Measurements from ENCODE around the gene ACTN3.

Gene ACTN3

DNA sequence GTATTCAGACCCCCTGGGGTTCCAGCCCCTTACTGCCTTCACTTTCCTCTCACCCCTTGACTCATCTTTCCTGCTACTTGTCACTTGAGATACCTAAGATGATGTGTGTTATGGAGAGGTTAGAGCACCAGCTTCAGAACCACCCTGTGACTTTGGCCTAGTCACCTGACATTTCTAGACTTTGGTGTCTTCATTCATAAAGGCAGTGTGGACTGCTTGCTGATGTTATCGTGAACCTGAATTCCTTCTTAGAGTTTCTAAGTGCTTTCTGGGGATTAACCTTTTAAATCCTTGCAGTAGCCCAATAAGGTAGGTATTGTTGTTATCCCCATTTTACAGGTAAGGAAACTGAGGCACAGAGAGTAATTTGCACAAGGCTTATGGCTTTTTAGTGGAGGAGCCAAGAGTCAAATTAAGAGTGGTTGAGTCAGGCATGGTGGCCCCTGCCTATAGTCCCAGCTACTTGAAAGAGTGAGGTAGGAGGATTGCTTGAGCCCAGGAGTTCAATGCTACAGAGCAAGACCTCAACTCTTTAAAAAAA, 41.4 kb upstream of the ACTN3 start:
- Histone ChIP-seq H3K4me3 (ENCODE audit: low read depth, low read length, poor library complexity, severe bottlenecking) (no peak overlapping the region), H3K27me3 (ENCODE audit: insufficient read depth, low read length) (no peaks in the 10 kb centered on the region)

DNA sequence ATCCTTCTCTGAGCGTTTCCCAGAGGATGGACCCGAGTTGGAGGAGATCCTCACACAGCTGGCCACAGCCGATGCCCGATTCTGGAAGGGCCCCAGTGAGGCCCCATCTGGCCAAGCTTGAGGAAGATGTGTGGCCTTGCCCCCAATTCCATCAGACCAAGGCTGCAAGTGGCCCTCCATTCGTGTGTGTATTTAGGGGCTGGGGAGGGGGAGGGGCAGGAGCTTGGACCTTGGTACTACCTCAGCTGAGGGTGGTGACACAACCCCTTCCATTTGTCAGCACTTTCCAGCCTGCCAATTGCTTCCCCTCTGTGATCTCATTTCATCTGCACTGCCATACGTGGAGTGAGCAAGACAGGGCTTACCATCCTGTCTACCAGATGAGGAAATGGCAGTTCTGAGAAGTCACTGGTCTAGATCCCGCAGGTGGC, 37.6 kb upstream of the ACTN3 start:
- Histone ChIP-seq H3K4me3 (ENCODE audit: low read depth, low read length, poor library complexity, severe bottlenecking) (no peak overlapping the region), H3K27me3 (ENCODE audit: insufficient read depth, low read length) (no peaks in the 10 kb centered on the region), H3K79me2 (ENCODE audit: insufficient read depth, low read length) (no peaks in the 10 kb centered on the region), H3K4me1 (ENCODE audit: insufficient read depth, low read length, severe bottlenecking) (peaks cover 12% of the 10 kb centered on the region), H3K9ac (ENCODE audit: low read length) (no peak overlapping the region), H4K20me1 (ENCODE audit: insufficient read depth, low read length) (no peaks in the 10 kb centered on the region), H3K9me2 (ENCODE audit: low read depth, low read length) (no peaks in the 10 kb centered on the region), H3K36me3 (ENCODE audit: insufficient read depth, low read length) (peaks cover 18% of the 10 kb centered on the region), H3K27ac (ENCODE audit: low read depth, low read length, poor library complexity, severe bottlenecking) (no peak overlapping the region), H3F3A (ENCODE audit: insufficient read depth, low read length) (no peaks in the 10 kb centered on the region), H2AFZ (ENCODE audit: low read length) (no peak overlapping the region), H3K9me3 (ENCODE audit: low read length) (no peaks in the 10 kb centered on the region), H3K4me2 (ENCODE audit: low read length) (no peak overlapping the region)
- TF ChIP-seq EZH2 (IDR thresholded peaks at IDR 0.05; ENCODE audit: borderline replicate concordance, low read length), result no peak

More for the DNA sequence above, 41.4 kb upstream of the ACTN3 start:
- no peak overlapping the region for H3K4me2 ChIP-seq (ENCODE audit: low read length)
- peaks cover 25% of the 10 kb centered on the region for H3K36me3 ChIP-seq (ENCODE audit: insufficient read depth, low read length)
- H2AFZ ChIP-seq (ENCODE audit: low read length), result no peak overlapping the region
- no peaks in the 10 kb centered on the region for H3K9me3 ChIP-seq (ENCODE audit: low read length)
- H4K20me1 ChIP-seq (ENCODE audit: insufficient read depth, low read length), result no peaks in the 10 kb centered on the region
- H3K9ac ChIP-seq (ENCODE audit: low read length), result no peak overlapping the region
- no peaks in the 10 kb centered on the region for H3K79me2 ChIP-seq (ENCODE audit: insufficient read depth, low read length)
- no peaks in the 10 kb centered on the region for H3K9me2 ChIP-seq (ENCODE audit: low read depth, low read length)
- peaks cover 3% of the 10 kb centered on the region for H3K4me1 ChIP-seq (ENCODE audit: insufficient read depth, low read length, severe bottlenecking)
- TF ChIP-seq EZH2 (IDR thresholded peaks at IDR 0.05; ENCODE audit: borderline replicate concordance, low read length), result no peak
- TF ChIP-seq, protein P1, sequence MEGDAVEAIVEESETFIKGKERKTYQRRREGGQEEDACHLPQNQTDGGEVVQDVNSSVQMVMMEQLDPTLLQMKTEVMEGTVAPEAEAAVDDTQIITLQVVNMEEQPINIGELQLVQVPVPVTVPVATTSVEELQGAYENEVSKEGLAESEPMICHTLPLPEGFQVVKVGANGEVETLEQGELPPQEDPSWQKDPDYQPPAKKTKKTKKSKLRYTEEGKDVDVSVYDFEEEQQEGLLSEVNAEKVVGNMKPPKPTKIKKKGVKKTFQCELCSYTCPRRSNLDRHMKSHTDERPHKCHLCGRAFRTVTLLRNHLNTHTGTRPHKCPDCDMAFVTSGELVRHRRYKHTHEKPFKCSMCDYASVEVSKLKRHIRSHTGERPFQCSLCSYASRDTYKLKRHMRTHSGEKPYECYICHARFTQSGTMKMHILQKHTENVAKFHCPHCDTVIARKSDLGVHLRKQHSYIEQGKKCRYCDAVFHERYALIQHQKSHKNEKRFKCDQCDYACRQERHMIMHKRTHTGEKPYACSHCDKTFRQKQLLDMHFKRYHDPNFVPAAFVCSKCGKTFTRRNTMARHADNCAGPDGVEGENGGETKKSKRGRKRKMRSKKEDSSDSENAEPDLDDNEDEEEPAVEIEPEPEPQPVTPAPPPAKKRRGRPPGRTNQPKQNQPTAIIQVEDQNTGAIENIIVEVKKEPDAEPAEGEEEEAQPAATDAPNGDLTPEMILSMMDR (IDR thresholded peaks at IDR 0.05; ENCODE audit: low read length), result no peak
- H3K27ac ChIP-seq (ENCODE audit: low read depth, low read length, poor library complexity, severe bottlenecking), result no peak overlapping the region
- H3F3A ChIP-seq (ENCODE audit: insufficient read depth, low read length), result no peaks in the 10 kb centered on the region

DNA sequence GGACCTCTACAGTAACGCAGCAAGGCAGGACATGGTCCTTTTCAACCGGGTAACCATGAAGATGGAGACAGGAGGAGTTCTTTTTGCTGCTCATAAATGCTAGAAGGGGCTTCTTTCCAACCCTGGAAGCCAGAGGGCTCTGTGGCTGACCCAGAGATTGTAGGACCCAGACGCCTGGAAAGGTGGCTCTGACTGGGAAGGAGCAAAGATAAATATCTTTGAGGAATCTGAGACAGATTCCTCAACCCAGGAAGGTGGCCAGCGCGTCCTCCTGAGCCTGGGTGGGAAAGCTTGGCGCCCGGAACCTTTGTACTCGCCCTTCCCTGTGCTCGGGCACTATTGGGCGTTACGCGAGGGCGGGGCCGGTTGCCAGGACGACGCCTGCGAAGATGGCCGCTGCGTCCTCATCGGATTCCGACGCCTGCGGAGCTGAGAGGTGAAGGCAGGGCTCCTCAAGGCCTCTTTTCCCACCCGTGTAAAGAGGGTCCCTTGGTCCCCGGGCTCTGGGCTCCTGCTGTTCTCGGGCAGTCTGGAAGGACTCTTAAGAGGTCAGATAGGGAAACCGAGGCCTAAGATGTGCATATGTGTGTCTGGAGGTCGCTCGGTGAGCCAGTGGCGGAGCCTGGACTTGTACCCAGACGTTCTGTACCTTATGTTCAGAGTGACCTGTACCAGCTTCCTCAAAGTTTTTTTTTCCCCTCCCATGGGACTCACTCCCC, 36.3 kb upstream of the ACTN3 start, which contains the start of gene BBS1:
Gene BBS1 (plus strand): TSS at position 365 of the 719 bp plus-strand sequence. CDS start 25 bp downstream, at position 390.
- H3K36me3 ChIP-seq (ENCODE audit: insufficient read depth, low read length), result peaks cover 6% of the 10 kb centered on the region
- no peaks in the 10 kb centered on the region for H3K27me3 ChIP-seq (ENCODE audit: insufficient read depth, low read length)
- no peak within 1 kb of the TSS for H3K27ac ChIP-seq (ENCODE audit: low read depth, low read length, poor library complexity, severe bottlenecking)
- H3K4me1 ChIP-seq (ENCODE audit: insufficient read depth, low read length, severe bottlenecking), result peaks cover 12% of the 10 kb centered on the region
- H3F3A ChIP-seq (ENCODE audit: insufficient read depth, low read length), result no peaks in the 10 kb centered on the region
- no peaks in the 10 kb centered on the region for H3K9me2 ChIP-seq (ENCODE audit: low read depth, low read length)
- H3K9ac ChIP-seq (ENCODE audit: low read length), result peak within 1 kb of the TSS; percentile 71
- peak within 1 kb of the TSS; percentile 95 for H3K4me2 ChIP-seq (ENCODE audit: low read length)
- H3K79me2 ChIP-seq (ENCODE audit: insufficient read depth, low read length), result no peaks in the 10 kb centered on the region
- no peaks in the 10 kb centered on the region for H3K9me3 ChIP-seq (ENCODE audit: low read length)
- no peaks in the 10 kb centered on the region for H4K20me1 ChIP-seq (ENCODE audit: insufficient read depth, low read length)
- TF ChIP-seq EZH2 (IDR thresholded peaks at IDR 0.05; ENCODE audit: borderline replicate concordance, low read length), result no peak
- TF ChIP-seq, protein P1 (IDR thresholded peaks at IDR 0.05; ENCODE audit: low read length), result 0 out of 2 replicates have a peak, but pooled peaks have one; percentile 6
- H2AFZ ChIP-seq (ENCODE audit: low read length), result 0 out of 2 replicates have a peak within 1 kb of the TSS, but pooled peaks have one; percentile 85
- peak within 1 kb of the TSS; percentile 83 for H3K4me3 ChIP-seq (ENCODE audit: low read depth, low read length, poor library complexity, severe bottlenecking)

Measured in OCI-LY1 (cell line).